ENCODE data around the gene DLX3.

The DLX3 gene

DNA sequence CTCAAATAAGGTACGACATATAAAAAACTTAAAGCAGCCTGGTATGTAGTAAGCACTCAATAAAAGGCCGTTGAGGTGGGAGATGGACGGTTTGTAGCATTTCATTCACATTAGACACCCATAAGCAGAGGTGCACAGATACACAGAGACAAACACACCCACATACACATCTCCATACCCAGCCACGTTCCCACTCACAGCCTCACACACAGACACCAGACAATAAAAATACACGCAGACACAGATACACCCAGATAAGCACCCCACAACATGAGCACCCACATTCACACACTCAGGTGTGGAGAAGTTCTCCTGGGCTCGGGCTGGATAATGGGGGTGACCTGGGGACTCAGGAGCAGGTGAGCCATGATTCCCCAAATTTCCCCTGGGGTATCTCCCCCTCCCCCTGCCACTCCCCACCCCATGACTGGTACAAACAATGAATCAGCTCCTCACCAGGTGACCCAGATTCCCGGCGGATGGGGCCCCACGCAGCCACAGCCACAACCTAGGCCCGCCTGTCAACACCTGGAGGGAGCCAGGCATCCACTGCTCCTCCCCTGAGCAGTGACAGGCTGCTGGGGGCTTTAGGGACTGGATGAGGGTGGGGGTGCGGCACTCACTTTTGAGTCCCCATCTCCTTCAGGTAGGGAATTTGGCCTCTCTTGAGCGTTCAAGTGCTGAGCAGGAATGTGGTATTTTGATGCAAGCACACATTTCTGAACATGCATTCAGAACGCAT, 2.7 kb downstream of the DLX3 start:
- DNase-seq = no peak

DNA sequence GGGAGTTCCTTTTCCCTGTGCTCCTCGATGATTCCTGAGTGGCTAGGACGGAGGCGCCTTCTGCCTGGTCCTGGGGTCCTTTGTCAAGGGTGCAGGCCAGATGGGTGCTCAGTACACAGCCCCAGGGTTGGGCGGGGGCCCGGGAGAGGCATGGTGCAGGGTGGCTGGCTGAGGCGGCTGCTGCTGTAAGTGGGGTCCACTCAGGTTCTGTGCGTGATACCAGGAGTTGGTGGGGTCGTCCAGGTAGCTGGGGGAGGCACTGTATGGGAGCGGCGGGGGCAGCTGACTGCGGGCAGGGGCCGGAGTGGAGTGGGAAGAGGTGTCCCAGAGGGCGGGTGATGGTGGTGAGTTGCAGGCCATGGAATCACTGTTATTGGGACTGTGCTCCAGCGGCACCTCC, 3.6 kb downstream of the DLX3 start:
- no peak for DNase-seq

DNA sequence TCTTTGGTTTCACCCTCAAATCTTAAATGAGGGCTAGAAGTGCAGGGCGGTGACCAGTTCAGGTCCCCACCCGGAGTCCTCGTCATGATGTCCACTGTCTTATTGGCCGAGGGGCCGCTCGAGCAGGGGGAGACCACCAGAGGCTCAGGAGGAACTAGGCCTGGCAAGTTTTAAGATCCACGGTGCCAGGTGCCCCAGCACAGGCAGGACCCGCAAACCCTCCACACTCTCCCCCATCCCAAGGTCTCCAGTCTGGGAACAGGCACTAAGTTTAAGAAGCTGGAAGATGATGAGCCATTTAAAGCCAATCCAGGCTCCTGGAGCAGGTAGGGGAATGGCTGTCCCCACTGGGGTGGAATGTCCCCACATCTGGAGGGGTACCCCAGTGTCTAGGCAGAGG, 4.1 kb downstream of the DLX3 start:
- no peak for DNase-seq

DNA sequence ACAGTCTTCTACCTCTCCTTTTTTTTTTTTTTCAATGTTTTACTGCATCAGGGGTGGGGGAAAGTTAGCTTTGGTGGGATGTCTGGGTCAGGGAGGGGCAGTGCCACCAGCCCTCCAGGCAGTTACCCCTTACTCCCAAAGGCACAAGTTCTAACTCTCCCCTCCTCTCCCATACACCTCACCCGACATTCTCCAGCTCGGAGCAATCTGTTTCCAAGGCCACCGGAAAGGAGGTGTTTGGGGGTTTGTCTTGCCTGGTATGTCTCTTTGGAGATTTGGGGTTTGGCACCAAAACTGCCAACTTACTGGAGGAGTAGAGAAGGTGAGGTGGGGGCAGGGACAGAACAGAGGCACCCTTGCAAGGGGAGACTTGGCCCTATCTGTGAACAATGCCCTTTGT, 4.7 kb downstream of the DLX3 start:
- no peak for DNase-seq

DNA sequence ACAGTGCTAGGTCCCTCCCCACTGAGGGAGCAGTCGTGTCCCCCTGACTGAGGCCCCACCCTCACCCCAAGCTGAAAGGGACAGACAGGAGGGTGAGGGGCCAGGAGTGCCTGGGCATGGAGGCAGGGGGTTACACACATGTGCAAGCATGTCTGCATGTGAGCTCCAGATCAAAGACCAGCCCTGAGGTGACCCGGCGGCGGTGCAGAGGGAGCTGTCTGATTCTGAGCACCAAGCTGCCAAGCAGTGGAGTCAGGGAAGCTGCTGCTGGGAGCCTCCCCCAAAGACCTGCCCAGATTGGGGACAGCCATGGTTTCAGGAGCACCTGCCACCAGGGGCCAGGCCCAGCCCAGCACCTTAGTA, 5.5 kb downstream of the DLX3 start:
- DNase-seq = no peak

DNA sequence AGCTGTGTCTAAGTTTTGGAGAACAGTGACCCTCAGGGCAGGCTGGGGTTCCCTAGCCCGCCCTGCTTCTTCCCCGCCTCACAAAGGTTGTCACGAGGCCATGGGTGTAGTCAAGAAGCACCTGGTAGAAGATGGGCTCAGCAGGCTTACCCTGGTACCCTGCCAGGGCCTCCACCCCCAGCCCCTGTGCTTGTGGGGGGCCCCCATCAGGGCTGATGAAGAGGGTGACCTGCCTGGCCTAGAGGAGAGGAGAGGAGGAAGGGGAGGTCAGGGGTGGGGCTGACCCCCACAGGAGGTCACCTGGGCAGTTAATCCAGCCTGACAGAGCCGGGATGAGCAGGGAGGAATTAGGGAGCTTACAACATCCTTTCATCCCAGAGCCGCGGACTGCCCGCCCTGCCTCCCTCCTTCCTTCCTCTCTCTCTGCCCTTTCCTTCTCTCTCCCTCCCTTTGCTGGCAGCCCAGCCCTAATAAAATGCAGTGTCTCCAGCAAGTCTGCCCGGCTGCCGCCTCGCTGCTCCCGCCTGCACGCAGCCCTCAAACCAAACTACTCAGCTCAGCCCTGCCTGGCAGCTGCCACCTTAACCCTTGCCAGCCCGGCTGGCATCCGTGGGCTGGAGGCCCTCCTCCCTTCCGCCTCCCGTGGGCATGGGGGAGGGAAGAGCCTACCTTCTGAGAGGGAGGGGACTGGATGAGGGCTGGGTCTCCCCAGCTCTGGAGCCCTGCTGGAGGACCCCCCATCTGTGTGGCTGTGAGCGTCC, 7.2 kb downstream of the DLX3 start:
- peak; percentile 78 for DNase-seq

DNA sequence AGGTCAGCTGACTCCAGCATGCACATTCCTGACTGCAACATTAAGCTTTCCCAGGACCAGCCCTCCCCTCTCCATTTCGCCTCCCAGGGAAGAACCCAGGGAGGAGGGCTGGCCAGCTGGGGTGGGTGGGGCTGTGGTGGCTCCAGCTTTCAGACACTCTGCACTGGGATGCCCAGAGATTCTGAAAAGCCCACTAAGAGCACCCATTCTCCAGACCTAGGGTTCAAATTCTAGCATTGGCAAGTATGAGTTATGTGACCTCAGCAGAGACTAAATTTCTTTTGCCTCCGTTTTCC, 7.8 kb downstream of the DLX3 start:
- no peak for DNase-seq

DNA sequence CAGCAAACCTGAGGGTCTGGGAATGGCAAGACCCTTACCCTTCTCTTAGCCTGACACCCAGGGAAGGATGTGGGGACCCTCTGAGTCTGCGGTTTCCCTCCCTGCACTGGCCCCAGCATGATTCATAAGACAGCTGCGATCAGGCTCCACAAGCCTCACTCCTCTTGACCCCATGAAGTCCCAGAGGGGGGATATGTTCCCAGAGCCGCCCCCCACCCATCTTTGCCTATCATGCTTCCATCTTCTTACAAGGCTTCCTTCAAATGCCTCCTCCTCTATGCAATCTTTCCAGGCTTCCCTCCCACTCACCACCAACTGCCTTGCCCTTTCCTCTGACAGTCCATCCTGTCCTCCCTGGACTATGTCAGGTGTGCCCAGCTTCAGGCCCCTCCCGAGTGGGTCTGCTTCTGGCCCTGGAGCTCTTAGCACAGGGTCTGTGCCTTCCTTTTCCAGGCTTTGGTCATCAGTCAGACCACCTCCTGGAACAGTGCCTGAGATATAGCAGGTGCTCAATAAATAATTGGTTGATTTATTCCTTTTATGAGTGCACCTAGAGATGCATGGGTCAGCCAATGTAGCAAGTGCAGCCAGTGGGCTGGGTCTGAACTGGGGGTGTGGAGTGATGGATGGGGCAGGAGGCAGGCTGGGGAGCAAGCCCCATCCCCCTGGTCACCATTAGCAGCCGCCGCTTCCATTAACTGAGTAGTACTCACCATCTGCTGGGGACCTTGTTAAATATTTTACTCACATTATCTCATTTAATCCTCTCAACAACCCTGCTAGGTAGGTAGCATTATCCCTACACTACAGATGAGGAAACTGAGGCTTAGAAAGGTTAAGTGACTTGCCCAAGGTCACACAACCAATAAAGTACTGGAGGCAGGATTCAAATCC, 8.4 kb downstream of the DLX3 start:
- DNase-seq = no peak

DNA sequence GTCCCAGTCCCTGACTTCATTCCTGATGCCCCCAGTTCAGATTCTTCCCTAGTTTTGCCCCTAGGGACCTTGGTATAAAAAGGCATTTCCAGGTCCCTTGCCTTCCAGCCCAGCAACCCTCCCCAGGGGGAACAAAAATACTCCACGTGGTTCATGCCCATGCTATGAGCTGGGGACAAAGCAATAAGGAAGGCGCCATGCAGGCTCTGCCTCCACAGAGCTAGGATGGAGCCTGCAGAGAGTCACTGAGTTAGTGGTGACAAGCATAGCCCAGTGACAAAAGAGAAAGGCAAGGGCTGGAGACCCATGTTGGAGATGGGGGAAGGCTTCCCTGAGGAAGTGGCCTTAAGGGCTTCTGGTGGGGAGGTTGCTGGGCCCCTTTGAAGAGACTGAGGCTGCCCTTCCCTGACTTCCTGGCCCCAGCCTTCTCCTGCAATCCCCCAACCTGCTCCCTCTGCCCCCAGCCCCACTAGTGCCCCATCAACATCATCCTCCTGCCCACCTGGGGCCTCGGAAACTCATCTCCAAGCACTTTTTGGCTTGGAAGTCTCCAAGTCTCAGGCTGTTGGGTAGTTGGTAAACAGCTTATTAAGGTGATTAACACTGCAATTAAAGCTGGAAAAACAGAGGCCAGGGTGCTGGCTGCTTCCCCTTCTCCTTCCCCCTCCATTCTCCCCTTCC, 9.6 kb downstream of the DLX3 start:
- DNase-seq = no peak

DNA sequence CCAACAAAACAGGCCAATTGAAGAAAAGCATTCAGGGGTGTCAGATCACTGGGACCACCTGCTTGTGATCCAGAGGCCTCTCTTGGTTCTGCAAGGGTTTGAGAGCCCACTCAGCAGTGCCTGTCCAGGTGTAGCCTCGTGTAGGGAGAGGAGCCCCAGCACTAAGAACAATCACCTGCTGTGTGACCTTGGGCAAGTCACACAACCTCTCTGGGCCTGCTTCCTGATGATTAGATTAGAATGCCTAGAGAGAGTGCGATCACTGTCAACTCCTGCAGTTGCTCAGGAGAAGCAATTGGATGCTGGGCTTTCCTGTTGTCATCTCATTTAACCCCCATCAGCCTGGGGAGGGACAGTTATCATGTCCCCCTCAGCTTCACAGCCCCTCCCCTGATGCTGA, 10.2 kb downstream of the DLX3 start:
- DNase-seq = no peak

DNA sequence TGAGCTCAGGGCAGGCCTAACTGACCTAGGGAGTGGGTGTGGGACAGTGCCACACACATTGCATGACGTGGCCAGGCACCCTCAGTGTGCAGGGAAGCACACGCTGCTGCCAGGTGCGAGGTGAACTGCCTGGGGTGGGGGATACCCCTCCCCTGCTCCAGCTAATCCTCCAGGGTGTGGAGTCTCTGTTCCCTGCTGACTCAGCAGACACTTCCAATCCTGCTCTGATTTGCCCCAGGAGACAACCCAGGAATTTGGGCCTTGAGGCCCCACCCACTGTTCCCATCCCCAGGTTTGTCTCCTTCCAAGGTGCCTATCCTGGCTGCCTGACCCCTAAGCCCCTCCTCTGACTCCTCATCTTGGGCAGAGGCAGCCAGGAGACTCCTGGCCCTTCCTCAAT, 10.7 kb downstream of the DLX3 start:
- DNase-seq = no peak

DNA sequence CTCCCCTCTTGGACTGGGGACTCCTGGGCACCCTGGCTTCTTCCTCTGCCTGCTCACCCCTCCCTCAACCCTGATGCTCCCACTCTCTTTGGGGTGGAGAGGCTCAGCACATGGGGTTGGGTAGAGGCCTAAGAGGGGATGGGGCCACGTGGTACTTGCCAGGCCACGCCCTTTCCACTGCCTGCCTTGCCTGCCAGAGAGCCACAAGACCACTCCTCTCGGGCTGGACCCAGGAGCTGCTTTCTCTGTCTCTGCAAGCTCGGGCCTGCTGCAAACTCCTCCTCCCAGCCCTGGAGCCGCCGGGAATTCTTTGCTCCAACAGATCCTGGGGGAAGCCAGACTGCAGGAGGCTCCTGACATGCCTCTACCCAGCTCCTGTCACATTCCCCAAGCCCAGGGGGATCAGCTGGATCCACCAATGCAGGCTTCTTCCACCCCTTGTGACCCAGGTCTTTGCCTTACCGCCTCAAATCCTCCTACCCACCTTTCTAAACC, 14.3 kb downstream of the DLX3 start:
- peak; percentile 63 for DNase-seq

DNA sequence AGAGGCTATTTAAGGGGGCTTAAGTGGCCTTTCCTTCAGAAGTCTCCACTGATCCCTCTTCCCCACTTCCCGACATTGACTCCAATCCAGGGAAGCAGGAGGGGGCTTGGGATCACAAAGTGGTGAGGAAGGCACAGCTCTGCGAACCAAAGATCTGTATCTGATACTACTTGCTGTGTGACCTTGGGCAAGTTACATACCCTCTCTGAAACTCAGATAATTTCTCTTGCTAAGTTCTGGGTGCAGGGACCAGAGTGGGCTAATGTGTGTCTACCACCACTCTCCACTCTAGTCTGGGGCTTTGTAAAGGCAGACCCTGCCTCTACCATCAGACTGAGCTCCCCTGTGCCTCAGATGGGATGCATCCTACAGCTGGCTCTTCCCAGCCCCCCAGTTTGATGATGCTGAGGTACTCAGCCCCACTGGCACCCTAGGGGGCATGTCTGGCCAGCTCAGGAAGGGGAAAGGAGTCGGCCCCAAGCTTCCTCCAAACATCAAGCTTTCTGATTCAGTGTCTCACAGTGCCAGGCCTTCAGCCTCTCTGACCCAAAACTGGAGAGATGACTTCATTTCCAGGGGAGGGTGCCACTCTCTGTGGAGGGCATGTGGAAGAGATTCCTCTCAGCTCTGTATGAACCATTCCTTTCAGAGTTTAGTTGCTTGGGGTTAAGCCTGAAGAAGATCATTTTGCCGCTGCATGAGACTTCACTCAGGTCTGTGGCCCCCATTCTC, 15.1 kb downstream of the DLX3 start:
- no peak for DNase-seq

DNA sequence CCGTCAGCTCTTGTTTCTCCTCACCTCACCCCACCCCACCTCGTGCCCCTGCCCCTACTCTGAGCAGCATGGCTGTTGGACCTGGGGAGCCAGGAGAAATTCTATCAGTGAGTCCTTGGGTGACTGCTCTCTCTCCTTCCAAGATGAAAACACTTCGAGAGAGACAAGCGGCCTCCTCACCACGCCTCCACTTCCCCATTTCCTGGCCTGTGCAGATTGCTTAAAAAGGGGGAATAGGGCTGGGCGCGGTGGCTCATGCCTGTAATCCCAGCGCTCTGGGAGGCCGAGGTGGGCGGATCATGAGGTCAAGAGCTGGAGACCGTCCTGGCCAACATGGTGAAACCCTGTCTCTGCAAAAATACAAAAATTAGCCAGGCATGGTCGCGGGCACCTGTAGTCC, 16.5 kb downstream of the DLX3 start:
- no peak for DNase-seq

DNA sequence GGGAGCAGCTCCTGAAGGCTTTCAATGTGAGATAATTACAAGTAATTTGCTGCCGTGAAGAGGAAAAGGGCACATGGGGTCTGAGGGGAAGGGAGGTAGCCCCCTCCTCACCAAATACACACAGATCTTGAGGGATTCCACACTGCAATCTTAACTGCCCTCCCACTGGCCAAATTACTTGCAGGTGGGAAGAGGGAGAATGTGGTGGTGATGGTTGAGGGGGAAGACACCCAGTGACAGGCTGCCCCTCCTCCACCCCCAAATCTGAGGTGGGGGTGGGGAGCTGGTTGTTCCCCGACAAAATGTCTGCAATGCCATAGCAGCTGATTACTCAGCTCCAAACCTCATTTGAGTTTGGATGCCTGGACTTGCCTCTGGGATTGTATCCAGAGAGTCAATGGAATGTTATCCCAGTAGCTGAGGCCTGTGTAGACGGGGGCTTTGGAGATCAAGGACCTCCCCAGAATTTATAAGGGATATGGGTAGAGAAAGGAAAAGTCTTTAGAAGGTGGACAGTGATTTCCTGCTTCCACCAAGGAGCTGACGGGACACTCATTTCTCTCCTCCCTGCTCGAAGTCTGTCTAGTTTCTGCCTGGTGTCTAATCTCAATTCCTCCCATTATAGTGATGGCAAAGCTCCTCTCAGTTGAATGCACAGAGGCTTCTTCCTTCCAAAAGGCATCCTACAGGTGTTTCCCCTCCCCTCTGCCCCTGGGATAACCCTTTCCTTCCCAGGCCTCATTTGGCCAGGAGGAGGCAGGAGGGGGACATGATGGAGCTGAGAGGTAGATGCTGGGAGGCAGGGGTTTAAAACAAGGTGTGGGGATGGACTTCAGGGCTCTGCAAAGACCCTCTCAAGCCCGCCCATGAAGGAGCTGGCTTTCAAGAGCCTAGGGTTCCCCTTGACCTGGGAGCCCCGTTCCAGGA, 17.3 kb downstream of the DLX3 start:
- DNase-seq = no peak

DNA sequence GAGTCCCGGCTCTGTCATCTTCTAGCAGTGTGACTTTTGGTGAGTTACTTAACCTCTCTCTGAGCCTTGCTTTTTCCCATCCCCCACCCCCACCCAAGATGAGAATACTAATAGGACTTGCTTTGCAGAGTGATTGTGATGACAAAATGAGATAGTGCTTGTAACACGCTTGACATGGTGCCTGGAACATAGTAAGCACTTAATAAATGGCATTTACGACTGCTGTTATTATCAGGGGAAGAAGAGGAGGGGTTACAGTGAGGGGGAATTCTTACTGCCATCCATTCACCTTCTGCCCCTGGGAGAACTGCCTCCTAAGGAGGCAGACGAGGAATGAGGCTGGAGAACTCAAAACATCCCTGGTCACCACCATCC, 18.2 kb downstream of the DLX3 start:
- DNase-seq = no peak

DNA sequence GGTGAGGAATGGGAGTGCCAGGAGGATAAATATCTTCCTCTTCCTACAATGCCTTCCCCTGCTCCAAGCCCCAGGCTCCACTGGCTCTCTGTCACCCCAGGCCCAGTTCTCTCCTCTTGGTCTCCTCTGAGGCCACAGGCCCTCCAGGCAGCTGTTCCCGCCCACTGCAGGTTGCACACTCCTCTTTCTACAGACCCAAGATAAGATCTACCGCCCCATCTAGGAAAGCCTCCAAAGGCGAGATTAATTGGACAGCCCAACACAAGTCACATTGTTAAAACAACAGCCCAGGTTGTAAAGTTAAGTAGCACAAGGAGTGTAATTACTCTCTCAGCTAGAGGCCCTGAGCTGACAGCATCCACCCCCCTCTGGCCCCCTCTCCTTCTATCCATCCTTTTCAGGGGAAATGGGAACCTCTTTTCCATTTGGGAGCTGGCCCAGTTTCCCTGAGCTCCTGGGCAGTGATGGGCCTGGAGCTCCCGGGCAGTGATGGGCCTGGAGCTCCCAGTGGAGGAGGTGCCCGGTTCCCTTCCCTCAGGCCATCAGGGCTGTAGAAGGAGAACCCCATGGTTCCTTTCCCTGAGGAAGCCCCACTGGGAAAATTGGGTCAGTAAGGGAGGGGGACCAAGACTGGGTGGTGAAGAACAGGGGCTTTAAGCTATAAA, 18.7 kb downstream of the DLX3 start:
- peak; percentile 77 for DNase-seq

DNA sequence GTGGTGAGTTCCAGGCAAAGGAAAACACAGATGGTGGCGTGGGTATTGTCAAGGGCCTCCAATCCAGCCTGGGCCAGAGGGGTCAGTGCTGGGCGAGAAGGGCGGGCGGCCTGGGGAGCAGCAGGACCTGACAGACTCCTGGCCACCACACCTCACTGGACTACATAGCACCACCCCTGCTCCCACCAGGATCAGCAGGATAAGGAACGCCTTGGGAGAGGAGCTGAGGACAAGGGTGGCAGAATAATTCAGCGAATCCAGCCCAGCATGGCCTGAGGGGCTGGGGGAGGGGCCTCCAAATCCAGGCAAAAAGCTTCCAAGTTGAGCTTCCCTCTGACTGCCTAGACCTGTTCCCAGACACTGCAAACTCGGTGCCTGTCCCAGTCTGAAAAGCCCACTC, 19.5 kb downstream of the DLX3 start:
- no peak for DNase-seq

DNA sequence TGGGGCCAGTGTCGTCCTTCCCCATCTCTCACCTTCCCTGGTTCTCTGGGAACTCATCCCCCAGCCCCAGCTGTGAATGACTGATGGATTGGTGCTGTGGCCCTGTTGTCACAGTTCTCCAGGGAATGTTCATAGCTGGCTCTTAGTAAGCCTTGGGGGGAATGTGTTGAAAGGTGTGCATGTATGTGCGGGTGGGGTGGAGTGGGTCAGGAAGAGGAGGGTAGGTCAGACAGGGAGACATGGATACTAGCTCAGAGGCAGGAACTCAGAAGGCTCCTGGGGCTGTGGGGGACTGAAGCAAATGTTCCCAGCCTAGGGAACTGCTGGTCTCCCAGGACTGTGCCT, 21.8 kb downstream of the DLX3 start:
- no peak for DNase-seq

DNA sequence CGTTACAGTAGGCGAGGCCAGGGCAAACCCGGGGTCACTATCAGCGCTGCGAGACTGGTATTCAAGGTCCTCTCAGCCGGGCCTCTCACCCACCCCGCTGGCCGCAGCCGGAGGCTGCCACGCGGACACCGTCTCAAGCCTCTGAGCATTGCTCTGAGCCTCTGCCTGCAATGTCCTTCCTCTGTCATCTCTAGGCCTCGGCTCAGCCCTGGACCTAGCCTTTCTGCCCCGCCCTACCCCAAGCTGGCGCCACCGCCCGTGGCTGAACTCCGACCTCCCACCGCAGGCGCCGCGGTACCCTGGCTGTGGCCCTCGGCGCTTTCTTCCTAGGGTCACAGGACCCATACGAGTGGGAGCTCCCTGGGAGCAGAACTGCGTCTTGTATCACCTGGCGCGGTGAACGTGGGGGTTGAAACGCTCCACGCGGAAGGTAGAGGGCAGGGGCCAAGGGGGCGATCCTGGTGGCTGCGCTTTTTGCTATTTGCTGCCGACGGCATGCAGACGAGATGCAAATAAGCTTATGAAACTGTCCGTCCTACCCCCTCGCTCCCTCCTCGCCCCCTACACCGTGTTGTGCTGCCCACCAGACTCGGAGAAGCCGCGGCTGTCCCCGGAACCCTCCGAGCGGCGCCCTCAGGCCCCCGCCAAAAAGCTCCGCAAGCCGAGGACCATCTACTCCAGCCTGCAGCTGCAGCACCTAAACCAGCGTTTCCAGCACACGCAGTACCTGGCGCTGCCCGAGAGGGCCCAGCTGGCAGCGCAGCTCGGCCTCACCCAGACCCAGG, 22.3 kb downstream of the DLX3 start:
- DNase-seq = no peak

All from DMS 273 treated with DMSO at 0.1 percent for 48 hours (cell line).